ENCODE data around the gene PRKRA. TPM values are rescaled to one million over a fixed set of nuclear protein-coding genes. Genes with fewer than 3 reads are reported as not detected.

Gene PRKRA
- total RNA-seq, 2 donors from 2014 or later: 41.4 to 47.1 TPM

DNA sequence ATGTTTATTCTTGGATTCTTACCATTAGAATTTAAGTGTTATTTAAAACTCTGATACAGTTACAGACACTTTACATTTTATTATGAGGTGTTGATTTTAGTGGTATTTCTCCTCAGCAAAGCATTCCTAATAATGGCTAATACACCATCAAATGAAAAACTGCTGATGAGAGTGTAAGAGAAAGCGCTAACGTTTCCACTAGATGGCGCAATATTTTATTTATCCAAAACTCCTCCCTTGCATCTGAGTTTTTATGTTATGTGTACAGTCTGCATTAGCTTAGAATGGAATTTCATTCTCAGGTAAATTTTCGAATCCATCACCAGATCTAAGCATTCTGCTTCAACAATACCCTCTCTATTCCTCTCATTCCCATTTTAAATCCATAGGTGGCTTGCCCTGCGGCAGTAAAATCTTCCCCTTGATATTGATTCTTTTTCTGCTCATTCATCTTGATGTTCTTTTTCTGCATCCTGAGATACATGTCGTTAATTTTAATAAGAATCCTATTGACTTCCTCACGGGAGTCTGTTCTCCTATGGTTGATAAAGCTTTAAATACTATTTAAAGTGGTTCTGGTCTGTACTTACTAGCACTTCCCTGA, 53.9 kb downstream of the PRKRA start:
- no peak for DNase-seq (ENCODE audit: low spot score)
- H3K9me3 ChIP-seq: no peaks in the 10 kb centered on the region
- H3K36me3 ChIP-seq: no peaks in the 10 kb centered on the region
- no peaks in the 10 kb centered on the region for H3K4me1 ChIP-seq
- TF ChIP-seq, protein P1, sequence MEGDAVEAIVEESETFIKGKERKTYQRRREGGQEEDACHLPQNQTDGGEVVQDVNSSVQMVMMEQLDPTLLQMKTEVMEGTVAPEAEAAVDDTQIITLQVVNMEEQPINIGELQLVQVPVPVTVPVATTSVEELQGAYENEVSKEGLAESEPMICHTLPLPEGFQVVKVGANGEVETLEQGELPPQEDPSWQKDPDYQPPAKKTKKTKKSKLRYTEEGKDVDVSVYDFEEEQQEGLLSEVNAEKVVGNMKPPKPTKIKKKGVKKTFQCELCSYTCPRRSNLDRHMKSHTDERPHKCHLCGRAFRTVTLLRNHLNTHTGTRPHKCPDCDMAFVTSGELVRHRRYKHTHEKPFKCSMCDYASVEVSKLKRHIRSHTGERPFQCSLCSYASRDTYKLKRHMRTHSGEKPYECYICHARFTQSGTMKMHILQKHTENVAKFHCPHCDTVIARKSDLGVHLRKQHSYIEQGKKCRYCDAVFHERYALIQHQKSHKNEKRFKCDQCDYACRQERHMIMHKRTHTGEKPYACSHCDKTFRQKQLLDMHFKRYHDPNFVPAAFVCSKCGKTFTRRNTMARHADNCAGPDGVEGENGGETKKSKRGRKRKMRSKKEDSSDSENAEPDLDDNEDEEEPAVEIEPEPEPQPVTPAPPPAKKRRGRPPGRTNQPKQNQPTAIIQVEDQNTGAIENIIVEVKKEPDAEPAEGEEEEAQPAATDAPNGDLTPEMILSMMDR (IDR thresholded peaks at IDR 0.05): peak; percentile 66 to 80
- no peaks in the 10 kb centered on the region for H3K27me3 ChIP-seq
- H3K27ac ChIP-seq: no peak overlapping the region
- H3K4me3 ChIP-seq: no peak overlapping the region

DNA sequence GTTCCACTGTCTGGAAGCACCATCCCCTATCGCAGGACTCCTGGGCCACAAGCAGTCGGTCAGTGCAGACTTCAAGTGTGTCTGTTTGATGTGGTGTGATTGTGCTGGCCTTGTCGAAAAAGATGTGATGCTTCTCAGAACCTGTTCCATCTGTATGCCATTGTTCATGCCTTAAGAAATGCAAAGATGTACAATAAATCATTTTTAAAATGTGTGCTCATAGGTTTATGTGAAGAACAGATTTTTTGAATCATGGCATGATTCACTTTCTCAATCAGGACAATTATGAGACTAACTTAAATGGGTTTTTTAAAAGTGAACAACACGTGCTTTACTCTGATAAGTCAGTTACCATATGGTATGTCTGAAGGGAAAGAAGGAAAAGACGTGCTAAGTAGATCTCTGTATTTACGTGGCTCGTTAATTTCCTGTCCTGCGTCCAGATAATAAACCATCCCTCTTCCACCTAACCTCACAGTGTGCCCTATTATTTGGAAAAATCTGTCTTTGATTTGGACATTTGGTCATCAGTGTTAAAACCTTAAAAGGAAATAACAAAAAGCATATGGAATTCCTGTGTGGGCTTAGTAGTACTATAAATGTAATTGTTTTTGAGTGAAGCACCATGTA, 54.9 kb downstream of the PRKRA start:
- H3K36me3 ChIP-seq: no peaks in the 10 kb centered on the region
- TF ChIP-seq, protein P1 (IDR thresholded peaks at IDR 0.05): no peak
- H3K27ac ChIP-seq: no peak overlapping the region
- DNase-seq (ENCODE audit: low spot score): no peak
- no peaks in the 10 kb centered on the region for H3K9me3 ChIP-seq
- no peaks in the 10 kb centered on the region for H3K4me1 ChIP-seq
- H3K27me3 ChIP-seq: no peaks in the 10 kb centered on the region
- H3K4me3 ChIP-seq: no peak overlapping the region

DNA sequence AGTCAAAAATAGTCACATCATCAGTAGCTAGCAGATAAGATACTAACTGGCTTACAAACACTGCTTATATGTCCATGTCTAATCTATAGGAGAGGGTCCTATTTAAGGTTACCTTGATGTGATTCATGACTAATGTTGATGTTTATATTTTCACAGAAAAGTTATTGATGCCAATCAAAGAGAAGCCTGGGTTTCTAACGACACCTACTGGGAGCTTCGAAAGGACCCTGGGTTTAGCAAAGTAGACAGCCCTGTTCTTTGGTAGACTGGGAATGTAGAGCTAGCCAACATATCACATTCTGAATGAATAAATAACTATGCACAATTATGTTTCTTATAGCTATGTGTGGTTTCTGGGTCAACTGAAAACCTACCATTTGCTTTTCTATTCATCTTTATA, 55.7 kb downstream of the PRKRA start:
- Histone ChIP-seq H3K9me3 (no peaks in the 10 kb centered on the region), H3K27me3 (no peaks in the 10 kb centered on the region), H3K4me3 (no peak overlapping the region), H3K4me1 (no peaks in the 10 kb centered on the region), H3K36me3 (no peaks in the 10 kb centered on the region), H3K27ac (no peak overlapping the region)
- TF ChIP-seq, protein P1 (IDR thresholded peaks at IDR 0.05): no peak
- no peak for DNase-seq (ENCODE audit: low spot score)

DNA sequence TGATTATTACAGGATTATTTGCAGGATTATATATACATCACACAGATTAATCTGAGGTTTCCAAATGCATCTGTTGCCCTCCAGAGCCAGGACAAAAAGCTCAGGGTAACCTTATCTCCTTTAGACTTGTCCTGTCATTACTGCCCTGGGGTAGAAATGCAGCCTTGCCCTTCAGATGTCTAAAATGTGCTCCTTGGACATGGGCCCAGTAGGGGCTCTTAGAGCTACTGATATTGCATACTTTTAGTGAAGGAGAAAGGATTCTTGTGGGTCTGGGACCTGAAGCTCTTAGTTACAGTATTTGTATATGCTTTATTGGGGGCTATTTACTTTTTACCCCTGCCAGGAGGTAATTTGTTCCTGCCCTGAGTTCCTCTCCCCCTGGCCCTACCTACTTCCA, 56.1 kb downstream of the PRKRA start:
- Histone ChIP-seq H3K4me3 (no peak overlapping the region), H3K27ac (no peak overlapping the region), H3K9me3 (no peaks in the 10 kb centered on the region), H3K36me3 (no peaks in the 10 kb centered on the region), H3K4me1 (no peaks in the 10 kb centered on the region), H3K27me3 (no peaks in the 10 kb centered on the region)
- TF ChIP-seq, protein P1 (IDR thresholded peaks at IDR 0.05): no peak
- no peak for DNase-seq (ENCODE audit: low spot score)

DNA sequence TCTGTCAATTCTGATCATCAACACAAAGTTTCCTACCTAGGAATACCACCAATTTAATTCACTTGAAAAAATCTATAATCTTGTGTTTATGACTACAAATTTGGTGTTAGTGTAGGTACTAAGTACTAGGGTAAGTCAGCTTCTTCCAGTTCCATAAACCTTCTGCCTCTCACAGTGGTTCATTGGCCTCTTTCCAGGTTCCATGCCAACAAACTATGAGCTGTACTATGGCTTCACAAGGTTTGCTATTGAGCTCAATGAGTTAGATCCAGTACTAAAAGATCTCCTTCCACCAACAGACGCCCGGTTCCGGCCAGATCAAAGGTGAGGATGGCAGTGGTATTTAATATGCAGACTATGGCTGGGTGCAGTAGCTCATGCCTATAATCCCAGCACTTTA, 58.8 kb downstream of the PRKRA start:
- no peak for DNase-seq (ENCODE audit: low spot score)
- Histone ChIP-seq H3K4me3 (no peak overlapping the region), H3K4me1 (no peaks in the 10 kb centered on the region), H3K27ac (no peak overlapping the region), H3K9me3 (no peaks in the 10 kb centered on the region), H3K27me3 (no peaks in the 10 kb centered on the region), H3K36me3 (peaks cover 9% of the 10 kb centered on the region)
- TF ChIP-seq, protein P1 (IDR thresholded peaks at IDR 0.05): no peak

DNA sequence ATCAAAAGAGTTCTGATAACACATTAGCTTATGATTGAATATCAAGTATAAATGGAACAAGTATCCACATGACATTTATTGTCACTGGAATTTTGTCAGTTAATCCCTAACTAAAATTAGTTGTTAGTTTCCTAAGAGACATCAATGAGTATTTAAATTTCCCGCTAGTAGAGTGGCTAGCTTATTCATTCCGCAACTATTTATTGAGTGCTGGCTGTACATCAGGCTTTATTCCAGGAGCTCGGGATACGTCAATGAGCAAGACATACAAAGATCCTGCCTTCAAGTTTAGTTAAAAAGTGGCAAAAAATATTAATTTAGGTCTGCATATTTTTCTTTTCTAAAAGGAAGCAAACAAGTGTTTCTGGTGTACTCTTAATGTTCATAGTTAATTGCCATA, 59.3 kb downstream of the PRKRA start:
- no peak for DNase-seq (ENCODE audit: low spot score)
- Histone ChIP-seq H3K27ac (no peak overlapping the region), H3K27me3 (no peaks in the 10 kb centered on the region), H3K4me1 (no peaks in the 10 kb centered on the region), H3K36me3 (peaks cover 13% of the 10 kb centered on the region), H3K9me3 (no peaks in the 10 kb centered on the region), H3K4me3 (no peak overlapping the region)
- TF ChIP-seq, protein P1 (IDR thresholded peaks at IDR 0.05): no peak
